GM19193 (cell line): ENCODE measurements around the gene BCAS3.

Experiments
- POLR2A ChIP-seq: IDR thresholded peaks from 4 replicates; pipeline ENCODE4 v1.6.1; 2011; ENCODE audit not compliant: insufficient read depth, insufficient read length; ENCODE audit errors: extremely low read depth

BCAS3 gene

GRCh38 chr17:61372436-61372835 lies 694.8 kb downstream of the BCAS3 start:
- no peak for TF ChIP-seq POLR2A

DNA sequence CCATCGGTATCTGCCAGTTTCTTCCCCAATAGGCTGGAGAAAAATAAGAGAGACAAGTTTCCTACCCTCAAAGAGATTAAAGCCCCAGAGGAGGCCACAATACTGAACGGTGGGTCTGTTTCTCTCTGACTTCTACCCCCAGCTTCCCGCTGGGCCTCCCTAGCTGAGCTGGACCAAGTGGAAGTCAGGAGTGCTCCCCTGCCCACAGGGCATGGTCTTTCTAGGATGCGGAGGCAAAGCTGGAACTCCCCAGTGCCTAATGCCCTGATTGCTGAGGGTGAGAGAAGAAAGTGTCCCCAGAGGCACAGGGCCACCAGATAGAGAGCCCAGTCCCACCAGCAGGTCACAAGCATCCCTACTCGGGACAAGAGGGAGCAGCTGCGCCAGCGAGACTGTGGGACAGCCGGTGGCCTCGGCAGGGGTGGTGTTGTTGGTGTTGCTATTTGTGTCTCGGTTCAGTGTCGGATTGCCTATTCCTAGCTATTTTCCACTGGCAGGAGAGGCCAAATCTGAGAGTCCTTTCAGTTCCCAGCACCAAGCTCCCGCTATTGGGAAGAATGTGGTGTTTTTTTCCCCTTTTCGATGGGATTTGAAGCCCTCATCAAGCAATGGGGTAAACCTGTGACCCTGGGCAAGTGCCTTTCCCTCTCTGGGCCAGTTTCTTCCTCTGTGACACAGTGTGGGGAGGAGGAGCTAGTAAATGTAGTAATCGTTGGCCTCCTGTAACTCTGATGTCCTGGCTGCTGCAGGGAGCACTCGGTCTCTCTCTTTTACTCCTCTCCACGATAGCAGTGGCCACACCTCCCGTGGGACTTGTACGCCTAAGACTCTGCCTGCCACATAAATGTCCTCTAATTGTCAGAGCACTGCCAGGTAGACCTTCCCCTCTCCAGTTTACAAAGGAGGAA lies 699.5 kb downstream of the BCAS3 start:
- TF ChIP-seq POLR2A = no peak

GRCh38 chr17:61378658-61379456 lies 701.2 kb downstream of the BCAS3 start:
- TF ChIP-seq POLR2A = no peak

DNA sequence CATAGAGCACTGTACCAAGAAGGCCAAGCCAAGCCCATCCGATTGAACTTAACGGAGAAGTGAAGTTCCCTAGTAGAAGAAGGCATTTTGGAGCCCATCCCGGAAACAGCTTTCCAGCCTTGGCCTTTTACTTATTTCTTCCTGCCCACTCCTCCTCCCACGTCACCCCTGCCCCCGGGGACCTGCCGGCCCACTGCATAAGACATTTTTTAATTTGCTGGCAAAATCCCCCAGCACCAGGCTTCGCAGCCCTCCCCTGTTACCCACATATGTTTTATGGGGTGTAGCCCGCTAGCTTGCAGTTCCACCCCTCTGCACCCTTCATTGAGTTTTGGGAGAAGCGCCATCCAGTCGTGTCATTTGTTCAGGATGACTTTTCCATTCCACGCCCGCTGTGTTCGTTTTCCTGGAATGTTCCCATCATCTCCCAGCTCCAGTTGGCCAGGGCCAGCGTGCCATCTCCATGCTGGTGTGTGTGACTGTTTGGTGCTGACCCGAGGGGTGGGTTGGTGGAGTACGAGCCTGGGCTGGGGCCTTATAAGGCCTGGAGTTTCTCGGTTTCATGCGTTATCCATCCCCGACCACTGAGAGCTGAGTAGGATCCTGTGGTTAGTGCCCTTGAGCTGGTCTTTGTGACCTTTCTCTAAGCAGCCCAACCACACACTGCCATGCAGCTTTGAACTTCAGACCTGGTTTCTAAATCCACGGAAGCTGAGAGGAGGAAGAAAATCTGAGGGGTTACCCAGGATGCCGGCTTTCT lies 702.0 kb downstream of the BCAS3 start:
- no peak for TF ChIP-seq POLR2A

- TF ChIP-seq POLR2A = no peak
Measured at GRCh38 chr17:61380217-61380835, 702.7 kb downstream of the BCAS3 start.

DNA sequence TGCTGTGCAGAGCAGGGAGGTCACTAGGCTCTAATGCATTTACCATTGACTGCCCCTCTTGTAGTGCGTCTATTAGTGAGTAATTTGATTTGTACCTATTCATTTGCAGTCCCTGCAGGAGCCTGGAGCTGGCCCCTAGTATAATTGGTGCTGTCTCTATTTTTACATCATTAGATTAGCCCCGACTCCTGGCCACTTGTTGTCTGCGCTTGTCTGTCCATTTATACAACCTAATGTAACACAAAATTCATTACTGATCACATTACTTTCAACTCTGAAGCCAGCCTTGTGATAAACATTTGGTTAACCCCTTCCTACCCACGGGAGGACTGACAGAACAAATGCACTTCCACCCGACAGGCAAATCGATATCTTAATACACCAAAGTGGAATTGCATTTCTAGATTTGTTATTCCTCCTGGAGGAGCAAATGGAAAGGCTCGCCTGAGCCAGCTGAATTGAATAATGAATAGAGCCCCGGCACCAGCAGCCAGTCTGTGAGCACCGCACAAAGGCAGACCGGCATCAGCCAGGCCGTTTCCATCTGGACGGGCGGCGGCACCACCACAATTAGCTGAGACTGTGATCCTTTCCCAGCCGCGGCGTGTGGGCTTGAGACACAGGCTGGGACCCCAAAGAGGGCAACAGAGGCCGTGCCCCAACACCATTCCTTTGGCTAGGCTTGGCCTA lies 703.3 kb downstream of the BCAS3 start:
- no peak for TF ChIP-seq POLR2A

- TF ChIP-seq POLR2A = no peak
Measured at GRCh38 chr17:61381537-61381936, 703.9 kb downstream of the BCAS3 start.

- TF ChIP-seq POLR2A = no peak
Measured at GRCh38 chr17:61382796-61383688, 705.4 kb downstream of the BCAS3 start.

DNA sequence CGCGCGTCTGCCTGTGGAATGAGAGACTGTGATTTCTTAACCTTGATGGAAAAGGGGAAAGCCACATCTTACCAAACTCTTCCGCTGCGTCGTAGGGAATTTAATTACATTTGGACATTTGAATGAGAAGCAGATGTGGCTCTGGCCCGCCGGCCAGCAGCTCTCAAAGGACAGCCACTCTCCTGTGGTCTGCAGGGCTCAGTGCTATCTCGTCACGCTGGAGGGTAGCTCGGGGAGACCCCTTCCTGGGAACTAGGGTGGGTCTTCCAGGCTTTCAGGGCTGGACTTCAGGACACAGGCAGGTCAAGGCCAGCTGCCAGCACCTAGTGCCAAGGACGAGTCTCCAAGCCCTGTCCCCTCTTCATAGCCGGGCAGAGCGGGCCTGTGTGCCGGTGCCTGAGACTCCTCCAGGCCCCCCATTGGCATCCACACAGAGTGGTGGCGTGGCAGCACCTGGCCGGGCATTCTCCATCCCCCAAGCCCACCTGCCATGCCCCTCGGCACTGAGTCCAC lies 706.1 kb downstream of the BCAS3 start:
- TF ChIP-seq POLR2A = no peak

- TF ChIP-seq POLR2A = no peak
Measured at GRCh38 chr17:61384354-61384691, 706.7 kb downstream of the BCAS3 start.

DNA sequence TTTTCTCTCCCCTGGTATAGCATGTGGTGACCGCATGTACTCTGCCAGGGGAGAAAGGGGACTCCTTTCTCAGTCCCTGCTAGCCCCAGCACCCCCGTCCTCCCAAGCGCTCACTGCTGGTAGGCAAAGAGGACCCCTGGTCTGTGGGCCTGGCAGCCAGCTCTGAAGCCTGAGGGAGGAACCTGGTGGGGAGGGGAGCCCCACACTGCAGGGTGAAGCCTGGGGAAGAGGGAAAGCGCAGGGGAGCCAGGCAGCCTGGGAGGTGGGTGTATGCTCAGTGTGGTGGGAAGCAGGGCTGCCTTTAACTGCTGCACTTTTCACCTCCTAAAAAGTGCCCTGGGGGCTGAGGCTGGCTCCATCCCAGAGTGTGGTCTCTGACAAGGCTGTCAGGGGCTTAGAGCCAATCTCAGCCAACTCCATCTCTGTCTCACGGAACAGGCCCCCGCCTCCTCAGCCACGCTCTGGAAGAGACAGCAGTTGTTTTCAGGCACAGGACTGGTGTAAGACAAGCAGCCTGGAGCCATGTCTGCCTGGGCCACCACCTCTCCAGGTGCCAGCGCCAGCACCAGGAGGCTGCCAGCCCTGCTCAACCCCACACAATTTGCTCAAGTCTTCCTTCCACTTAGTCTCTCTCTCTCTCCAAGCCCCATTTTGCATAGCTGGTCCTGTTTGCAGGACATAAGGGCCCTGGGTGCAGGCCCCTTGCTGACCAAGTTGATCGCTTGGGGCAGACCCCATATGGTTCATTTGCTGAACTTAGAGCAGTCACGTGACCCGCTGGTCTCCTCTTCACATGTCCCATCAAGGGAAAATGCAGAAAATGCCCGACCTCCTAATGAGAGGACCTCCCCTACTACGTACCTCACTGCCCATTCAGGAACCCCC lies 707.3 kb downstream of the BCAS3 start:
- TF ChIP-seq POLR2A = no peak

DNA sequence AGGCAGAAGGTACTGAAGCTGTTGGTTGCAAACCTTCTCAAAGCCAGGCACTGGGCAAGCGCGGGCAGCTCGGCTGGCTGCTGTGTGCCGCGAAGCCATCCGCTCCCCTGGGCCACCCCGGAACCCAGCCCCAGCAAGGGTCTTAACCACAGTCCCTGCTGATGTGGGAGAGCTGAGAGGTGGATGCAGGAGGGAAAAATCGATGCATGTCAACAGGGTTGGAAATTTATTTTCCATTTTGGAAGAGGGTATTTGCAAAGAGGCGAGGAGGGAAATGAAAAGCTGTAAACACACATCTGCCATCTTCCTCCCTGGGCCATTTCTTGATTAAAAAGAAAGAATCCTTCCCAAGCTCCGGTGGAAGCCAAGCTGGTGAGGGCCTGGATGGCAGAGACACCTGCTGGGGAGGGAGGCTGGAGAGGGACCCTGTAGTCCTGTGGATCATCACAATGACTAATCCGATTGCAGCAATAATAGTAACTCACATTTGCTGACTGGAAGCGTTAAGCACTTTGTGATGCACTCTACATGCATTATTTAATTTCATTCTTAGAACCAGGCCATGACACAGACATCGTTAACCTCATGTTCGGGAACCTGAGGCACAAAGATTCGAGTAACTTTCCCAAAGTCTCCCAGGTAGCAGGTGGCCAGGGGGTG lies 708.1 kb downstream of the BCAS3 start:
- no peak for TF ChIP-seq POLR2A

DNA sequence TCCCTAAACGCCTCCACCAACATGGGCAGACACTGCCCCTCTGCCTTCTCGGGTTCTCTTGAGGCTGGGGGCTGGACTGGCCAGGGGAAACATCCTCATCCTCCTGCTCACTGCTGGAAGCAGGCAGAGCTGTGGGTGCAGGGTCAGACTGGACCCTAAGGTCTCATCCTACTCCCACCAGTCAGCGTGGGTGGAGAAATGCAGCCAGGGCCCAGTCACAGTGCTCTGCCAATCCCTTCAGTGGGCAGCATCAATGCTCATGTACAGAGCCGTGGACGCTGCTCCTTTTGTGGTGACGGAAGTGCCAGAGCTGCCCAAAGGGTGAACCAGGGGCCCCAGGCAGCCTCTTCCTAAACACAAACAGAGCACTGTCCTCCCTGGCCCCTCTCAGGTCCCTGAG lies 708.6 kb downstream of the BCAS3 start:
- no peak for TF ChIP-seq POLR2A
